ENCODE data around the gene CLASRP. TPM values are rescaled to one million over a fixed set of nuclear protein-coding genes. Genes with fewer than 3 reads are reported as not detected.

CLASRP gene
- total RNA-seq, 1 donor from 2014 or later: 83.7 TPM

DNA sequence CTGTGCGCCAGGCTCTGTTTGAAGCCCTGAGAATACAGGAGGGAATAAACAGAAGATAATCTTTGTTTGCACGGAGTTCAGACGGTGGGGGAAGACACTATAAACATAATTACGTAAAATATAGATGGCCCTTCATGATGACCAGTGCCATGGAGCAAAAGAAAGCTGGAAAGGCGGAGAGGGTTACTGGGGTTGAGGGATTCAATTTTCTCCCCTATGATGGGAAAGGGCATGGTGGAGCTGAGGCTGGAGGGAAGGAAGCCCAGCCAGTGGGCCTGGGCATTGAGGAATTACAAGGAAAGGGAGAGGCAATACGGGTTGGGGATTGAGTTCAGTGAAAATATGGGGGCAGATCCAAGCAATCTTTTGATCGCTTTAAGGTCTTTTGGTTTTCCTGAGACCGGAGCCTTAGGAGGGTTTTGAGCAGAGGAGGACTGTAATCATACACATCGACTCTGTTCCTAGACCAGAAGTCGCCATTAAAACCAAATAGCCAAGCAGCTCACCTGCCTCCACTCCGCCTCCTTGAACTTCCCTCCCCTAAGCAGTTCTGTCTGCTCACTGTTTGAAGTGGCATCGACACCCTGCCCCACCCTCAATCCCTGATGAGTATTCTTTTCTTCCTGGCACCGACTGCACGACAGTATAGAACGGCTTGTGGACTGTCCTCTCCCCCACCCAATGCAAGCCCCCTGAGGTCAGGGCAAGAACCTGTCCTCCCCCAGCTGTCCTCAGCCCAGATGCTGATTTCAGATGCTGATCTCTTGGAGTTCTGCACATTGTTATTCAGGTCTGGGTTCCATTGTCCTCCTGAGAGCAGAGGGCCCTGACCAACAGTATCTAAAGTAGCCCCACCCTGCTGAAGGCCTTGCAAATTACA lies 38.2 kb downstream of the CLASRP start:
- Histone ChIP-seq H3K4me3 (peak overlapping the region; percentile 61), H3K27ac (peak overlapping the region; percentile 78), H3K27me3 (no peaks in the 10 kb centered on the region), H3K4me1 (peaks cover 39% of the 10 kb centered on the region), H3K9me3 (no peaks in the 10 kb centered on the region), H3K36me3 (peaks cover 10% of the 10 kb centered on the region)
- DNase-seq (no peak), ATAC-seq (no peak)
- TF ChIP-seq, protein P1, sequence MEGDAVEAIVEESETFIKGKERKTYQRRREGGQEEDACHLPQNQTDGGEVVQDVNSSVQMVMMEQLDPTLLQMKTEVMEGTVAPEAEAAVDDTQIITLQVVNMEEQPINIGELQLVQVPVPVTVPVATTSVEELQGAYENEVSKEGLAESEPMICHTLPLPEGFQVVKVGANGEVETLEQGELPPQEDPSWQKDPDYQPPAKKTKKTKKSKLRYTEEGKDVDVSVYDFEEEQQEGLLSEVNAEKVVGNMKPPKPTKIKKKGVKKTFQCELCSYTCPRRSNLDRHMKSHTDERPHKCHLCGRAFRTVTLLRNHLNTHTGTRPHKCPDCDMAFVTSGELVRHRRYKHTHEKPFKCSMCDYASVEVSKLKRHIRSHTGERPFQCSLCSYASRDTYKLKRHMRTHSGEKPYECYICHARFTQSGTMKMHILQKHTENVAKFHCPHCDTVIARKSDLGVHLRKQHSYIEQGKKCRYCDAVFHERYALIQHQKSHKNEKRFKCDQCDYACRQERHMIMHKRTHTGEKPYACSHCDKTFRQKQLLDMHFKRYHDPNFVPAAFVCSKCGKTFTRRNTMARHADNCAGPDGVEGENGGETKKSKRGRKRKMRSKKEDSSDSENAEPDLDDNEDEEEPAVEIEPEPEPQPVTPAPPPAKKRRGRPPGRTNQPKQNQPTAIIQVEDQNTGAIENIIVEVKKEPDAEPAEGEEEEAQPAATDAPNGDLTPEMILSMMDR (IDR thresholded peaks at IDR 0.05): no peak
- intact Hi-C loops (cut with DNase I): no loop called here

DNA sequence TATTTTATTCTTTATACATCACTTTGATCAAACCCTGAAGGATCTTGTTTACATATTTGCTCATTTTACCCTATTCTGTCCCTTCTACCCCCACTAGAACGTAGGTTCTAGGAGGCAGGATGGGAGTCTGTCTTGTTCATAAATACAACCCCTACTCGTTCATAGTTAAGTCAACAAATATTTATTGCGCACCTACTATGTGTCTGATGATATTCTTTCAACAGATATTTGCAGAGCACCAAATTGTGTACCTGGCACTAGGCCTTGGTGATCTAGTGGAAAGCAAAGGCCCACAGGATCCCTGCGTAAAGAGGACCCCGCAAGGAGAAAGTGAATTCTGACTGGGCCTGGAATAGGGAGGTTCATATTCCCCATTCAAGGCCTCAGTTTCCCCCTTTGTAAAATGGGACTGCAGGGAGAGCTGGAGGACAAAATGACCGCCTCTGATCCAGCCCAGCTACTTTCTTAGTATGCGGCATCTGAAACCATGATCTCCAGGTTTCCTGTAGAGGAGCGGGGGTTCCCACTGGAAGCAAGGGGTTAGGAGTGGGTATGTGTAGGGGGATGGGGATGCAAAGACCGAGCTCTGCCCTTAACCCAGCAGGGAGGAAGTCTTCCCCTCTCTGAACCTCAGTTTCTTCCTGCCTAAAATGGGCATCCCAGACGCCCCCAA lies 39.7 kb downstream of the CLASRP start:
- peak overlapping the region; percentile 99 for H3K4me3 ChIP-seq
- TF ChIP-seq, protein P1 (IDR thresholded peaks at IDR 0.05): no peak
- H3K36me3 ChIP-seq: peaks cover 16% of the 10 kb centered on the region
- H3K9me3 ChIP-seq: no peaks in the 10 kb centered on the region
- ATAC-seq: no peak
- intact Hi-C loops (cut with DNase I): no loop called here
- DNase-seq: no peak
- no peaks in the 10 kb centered on the region for H3K27me3 ChIP-seq
- peak overlapping the region; percentile 86 for H3K27ac ChIP-seq
- H3K4me1 ChIP-seq: peaks cover 39% of the 10 kb centered on the region

DNA sequence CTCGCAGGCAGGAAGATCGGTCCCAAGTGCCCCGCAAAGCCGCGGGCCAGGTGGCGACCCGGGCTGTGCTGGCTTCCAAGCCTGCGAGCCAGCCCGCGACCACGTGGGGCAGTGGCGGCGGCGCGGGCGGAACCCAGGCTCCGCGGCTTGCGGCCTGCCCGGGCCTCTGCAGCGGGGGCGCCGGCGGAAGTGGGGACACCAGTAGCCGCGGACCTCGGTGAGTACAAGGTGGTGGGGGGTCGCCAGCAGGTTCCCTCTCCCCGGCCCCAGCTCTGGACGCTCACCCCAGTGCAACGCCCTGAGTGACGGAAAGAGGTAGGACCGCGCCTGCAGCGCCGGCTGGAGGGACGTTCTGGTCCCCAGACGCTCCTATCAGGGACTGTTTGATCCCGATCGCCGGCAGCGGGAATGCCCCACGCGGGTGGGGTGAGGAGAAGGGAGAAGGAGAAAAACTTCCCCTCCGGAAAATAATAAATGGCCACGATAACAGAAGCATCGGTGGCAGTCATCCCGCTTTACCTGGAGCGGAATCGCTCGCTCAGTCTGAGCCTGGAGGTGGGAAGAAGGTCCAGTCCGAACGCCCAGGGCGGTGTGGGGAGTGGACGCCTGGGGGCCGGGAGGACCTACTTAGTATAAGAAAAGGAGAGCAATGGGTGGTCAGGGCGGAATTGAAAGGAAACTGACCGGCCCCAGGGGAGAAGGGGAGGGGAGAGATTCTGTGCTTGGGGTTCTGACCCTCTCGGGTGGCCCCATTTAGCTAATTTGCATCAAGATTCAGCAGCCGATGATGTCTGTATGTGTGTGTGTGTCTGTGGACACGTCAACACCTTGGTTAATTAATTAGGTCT lies 40.4 kb downstream of the CLASRP start, which contains the start of gene GEMIN7:
Gene GEMIN7 (plus strand): TSS at position 198 of the 848 bp plus-strand sequence. CDS start 10,855 bp downstream, outside the sequence.
- Histone ChIP-seq H3K9me3 (no peaks in the 10 kb centered on the region), H3K4me1 (peaks cover 39% of the 10 kb centered on the region), H3K27me3 (no peaks in the 10 kb centered on the region), H3K4me3 (peak within 1 kb of the TSS; percentile 99), H3K27ac (peak within 1 kb of the TSS; percentile 86), H3K36me3 (peaks cover 16% of the 10 kb centered on the region)
- DNase-seq: peak; percentile 89
- TF ChIP-seq, protein P1 (IDR thresholded peaks at IDR 0.05): peak; percentile 6
- peak; percentile 80 for ATAC-seq
- intact Hi-C loops (cut with DNase I): no loop called here

DNA sequence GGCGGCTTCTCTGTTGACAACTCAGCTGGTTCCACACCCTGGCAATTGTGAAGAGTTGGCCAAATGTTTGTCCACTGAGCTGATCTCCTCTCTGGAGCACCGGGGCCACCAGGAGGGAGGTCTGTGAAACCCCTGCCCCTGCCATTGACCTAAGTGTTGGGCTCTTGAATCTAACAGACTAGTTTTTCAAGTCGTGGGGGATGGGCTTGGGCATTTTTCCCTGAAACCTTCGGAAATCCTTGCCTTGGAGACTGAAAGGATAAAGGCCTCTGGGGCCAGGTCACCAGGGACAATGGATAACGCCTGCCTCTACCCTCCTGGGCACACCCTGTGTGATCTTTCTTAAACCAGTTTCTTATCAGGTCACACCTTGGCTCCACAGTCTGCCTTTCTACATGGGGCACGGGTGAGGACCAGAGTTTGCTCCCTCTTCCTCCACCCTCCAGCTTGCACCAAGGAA lies 41.1 kb downstream of the CLASRP start:
- peaks cover 34% of the 10 kb centered on the region for H3K4me1 ChIP-seq
- ATAC-seq (no peak), DNase-seq (no peak)
- peaks cover 16% of the 10 kb centered on the region for H3K36me3 ChIP-seq
- intact Hi-C loops (cut with DNase I): no loop called here
- H3K27me3 ChIP-seq: no peaks in the 10 kb centered on the region
- H3K27ac ChIP-seq: peak overlapping the region; percentile 86
- no peaks in the 10 kb centered on the region for H3K9me3 ChIP-seq
- TF ChIP-seq, protein P1 (IDR thresholded peaks at IDR 0.05): no peak
- peak overlapping the region; percentile 99 for H3K4me3 ChIP-seq

DNA sequence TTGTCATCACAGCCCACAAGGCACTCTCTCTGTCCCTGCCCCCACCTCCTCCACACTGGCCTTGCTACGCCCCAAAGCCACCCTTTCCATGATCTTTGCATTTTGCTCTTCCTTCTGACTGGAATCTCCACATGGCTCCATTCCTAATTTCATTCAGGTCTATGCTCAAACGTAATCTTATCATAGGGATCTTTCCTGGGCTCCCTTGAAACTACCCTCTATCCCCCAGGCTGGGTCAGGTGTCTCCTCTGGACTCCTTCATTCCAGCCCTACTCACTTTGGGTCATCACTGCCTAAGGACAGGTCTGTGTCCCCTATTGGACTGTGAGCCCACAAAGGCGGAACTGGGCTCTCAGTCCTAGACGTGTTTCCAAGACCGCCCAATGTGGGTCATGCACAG lies 43.3 kb downstream of the CLASRP start:
- no peaks in the 10 kb centered on the region for H3K27me3 ChIP-seq
- TF ChIP-seq, protein P1 (IDR thresholded peaks at IDR 0.05): no peak
- intact Hi-C loops (cut with DNase I): no loop called here
- ATAC-seq (no peak), DNase-seq (no peak)
- H3K4me3 ChIP-seq: no peak overlapping the region
- H3K4me1 ChIP-seq: peaks cover 22% of the 10 kb centered on the region
- peaks cover 16% of the 10 kb centered on the region for H3K36me3 ChIP-seq
- H3K9me3 ChIP-seq: no peaks in the 10 kb centered on the region
- H3K27ac ChIP-seq: no peak overlapping the region

All from upper lobe of right lung (tissue), 1 donor.